ENCODE results near the gene LIN37. TPM values are rescaled to one million over a fixed set of nuclear protein-coding genes. Genes with fewer than 3 reads are reported as not detected.

LIN37 gene, protein sequence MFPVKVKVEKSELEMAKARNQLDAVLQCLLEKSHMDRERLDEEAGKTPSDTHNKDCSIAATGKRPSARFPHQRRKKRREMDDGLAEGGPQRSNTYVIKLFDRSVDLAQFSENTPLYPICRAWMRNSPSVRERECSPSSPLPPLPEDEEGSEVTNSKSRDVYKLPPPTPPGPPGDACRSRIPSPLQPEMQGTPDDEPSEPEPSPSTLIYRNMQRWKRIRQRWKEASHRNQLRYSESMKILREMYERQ
- total RNA-seq (ENCODE audit: low replicate concordance), result 11.4 and 12.4 TPM in 2 replicates

DNA sequence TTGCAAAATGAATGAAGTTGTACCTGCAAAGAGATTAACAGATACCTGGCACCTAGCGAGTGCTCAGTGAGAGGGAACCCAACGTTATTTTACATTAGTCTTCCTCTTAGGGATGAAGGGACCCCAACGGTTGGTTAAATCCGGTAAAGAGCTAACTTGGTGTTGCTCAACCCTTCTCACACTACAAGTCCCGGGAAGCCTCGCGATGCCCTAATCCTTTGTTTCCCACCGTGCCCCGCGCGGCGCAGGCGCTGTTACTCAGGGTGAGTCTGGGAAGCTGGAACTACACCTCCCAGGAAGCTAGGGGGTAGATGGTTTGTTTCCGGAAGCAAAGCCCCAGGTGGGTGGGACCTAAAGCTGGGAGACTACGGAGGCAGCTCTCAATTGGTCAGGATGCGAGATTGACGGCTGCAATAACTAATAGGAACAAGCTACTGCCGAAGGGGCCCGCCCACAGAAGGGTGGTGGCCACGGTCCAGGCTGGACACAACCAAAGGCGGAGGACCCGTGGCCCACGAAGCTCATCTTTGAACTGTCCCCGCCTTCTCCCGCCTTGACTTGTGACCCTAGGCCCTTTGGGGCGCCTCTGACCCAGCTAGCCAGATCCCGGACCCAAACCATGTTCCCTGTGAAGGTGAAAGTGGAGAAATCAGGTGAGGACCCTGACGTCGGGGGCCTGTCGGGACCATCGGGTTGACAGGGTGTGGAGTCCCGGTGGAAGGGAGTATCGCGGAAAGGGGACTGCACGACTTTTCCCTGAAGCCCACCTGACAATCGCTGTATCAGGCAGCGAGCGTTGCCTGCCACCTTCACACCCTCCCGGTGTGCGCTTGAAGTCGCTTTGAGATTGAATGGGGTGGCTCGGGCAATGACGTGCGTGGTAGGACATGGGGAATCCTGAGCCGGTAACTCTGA, at the start of gene LIN37:
TSS of gene LIN37 (plus strand) at position 471 of the 915 bp plus-strand sequence. CDS start at position 620, 149 bp downstream.
- H4K20me1 ChIP-seq (ENCODE audit: low read depth), result no peaks in the 10 kb centered on the region
- peak within 1 kb of the TSS; percentile 82 for H3K4me2 ChIP-seq
- peaks cover 34% of the 10 kb centered on the region for H3K4me1 Mint-ChIP-seq
- H3K27ac Mint-ChIP-seq, result peak within 1 kb of the TSS; percentile 42
- H3K27me3 ChIP-seq, result no peaks in the 10 kb centered on the region
- H3K9me3 ChIP-seq (ENCODE audit: low read depth), result no peaks in the 10 kb centered on the region
- peak within 1 kb of the TSS; percentile 96 for H3K4me3 Mint-ChIP-seq
- H3F3A ChIP-seq (ENCODE audit: low read depth), result peaks cover 14% of the 10 kb centered on the region
- peaks cover 3% of the 10 kb centered on the region for H3K36me3 Mint-ChIP-seq
- no peaks in the 10 kb centered on the region for H3K4me1 ChIP-seq
- H3K4me3 ChIP-seq, result peak within 1 kb of the TSS; percentile 76
- H3K27ac ChIP-seq, result no peak within 1 kb of the TSS
- H3K36me3 ChIP-seq, result no peaks in the 10 kb centered on the region
- H3K27me3 Mint-ChIP-seq (ENCODE audit: insufficient read depth, low read depth), result peaks cover 6% of the 10 kb centered on the region
- peak; percentile 99 for DNase-seq (ENCODE audit: low spot score)
- TF ChIP-seq EZH2phosphoT487 (IDR thresholded peaks at IDR 0.05) (no peak), CTCF (IDR thresholded peaks at IDR 0.05) (no peak), EZH2 (IDR thresholded peaks at IDR 0.05) (no peak)
- peak within 1 kb of the TSS; percentile 21 for H3K9ac ChIP-seq
- peak within 1 kb of the TSS; percentile 78 for H2AFZ ChIP-seq (replicated peaks)
- H3K79me2 ChIP-seq (ENCODE audit: low read depth), result peaks cover 13% of the 10 kb centered on the region
- H3K9me3 Mint-ChIP-seq, result no peaks in the 10 kb centered on the region

DNA sequence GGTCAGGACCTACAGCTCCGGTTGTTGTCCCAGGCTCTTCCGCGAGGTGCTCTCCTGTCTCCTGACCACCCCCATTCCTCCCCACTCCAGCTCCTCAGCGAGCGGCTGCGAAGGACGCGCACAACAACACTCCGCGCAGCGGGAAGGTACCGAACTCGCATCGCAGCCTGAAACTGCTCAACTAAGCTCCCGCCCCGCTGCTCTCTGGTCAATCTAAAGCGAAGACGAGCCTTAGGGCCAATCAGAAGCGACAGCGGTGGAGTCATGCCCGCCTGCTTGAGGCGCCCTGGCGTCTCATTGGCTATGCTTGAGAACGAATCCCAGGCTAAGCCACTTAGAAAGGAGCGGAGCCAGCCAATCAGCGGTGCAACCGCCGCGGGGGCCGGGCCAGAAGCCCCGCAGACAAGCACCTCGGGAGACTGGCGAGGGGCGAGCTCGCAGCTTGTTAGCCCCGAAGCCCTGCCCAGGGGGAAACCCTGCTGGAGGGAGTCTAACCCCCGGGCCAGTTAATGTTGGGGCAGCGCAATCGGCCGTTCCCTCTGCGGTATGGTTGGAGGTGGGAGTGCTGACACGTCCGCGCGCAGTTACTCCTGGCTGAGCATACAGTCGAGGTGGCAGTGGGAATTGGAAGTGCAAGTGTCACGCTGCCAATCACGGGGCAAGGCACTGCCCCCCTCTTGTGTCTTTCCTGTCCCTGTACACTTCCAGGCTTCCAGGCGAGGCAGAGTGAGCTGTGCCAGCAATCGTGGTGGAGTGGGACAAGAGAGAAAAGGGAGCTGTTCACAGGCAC, 46.0 kb upstream of the LIN37 start:
- peak overlapping the region; percentile 96 for H3K4me3 Mint-ChIP-seq

More for the DNA sequence above, 46.0 kb upstream of the LIN37 start:
- no peaks in the 10 kb centered on the region for H3K27me3 Mint-ChIP-seq (ENCODE audit: insufficient read depth, low read depth)
- H3K27me3 ChIP-seq, result peaks cover 29% of the 10 kb centered on the region
- no peaks in the 10 kb centered on the region for H3K79me2 ChIP-seq (ENCODE audit: low read depth)
- TF ChIP-seq CTCF (IDR thresholded peaks at IDR 0.05) (no peak), EZH2 (IDR thresholded peaks at IDR 0.05) (no peak), EZH2phosphoT487 (IDR thresholded peaks at IDR 0.05) (no peak)
- no peaks in the 10 kb centered on the region for H3K9me3 ChIP-seq (ENCODE audit: low read depth)
- peaks cover 2% of the 10 kb centered on the region for H3F3A ChIP-seq (ENCODE audit: low read depth)
- no peaks in the 10 kb centered on the region for H4K20me1 ChIP-seq (ENCODE audit: low read depth)
- H3K27ac Mint-ChIP-seq, result peak overlapping the region; percentile 95
- H3K9me3 Mint-ChIP-seq, result peaks cover 2% of the 10 kb centered on the region
- no peak overlapping the region for H3K9ac ChIP-seq
- H3K36me3 Mint-ChIP-seq, result no peaks in the 10 kb centered on the region
- H2AFZ ChIP-seq (replicated peaks), result peak overlapping the region; percentile 92
- H3K4me1 ChIP-seq, result no peaks in the 10 kb centered on the region
- peak overlapping the region; percentile 55 for H3K4me3 ChIP-seq
- no peak overlapping the region for H3K27ac ChIP-seq
- H3K36me3 ChIP-seq, result no peaks in the 10 kb centered on the region
- peaks cover 4% of the 10 kb centered on the region for H3K4me1 Mint-ChIP-seq
- H3K4me2 ChIP-seq, result peak overlapping the region; percentile 80
- DNase-seq (ENCODE audit: low spot score), result peak; percentile 99
